COR-L47 (cell line): ENCODE results near the gene PARVB.

Experiments
- DNase-seq: peaks from one replicate; lab custom pipeline; 2025; lab: John Stamatoyannopoulos, UW

The PARVB gene

DNA sequence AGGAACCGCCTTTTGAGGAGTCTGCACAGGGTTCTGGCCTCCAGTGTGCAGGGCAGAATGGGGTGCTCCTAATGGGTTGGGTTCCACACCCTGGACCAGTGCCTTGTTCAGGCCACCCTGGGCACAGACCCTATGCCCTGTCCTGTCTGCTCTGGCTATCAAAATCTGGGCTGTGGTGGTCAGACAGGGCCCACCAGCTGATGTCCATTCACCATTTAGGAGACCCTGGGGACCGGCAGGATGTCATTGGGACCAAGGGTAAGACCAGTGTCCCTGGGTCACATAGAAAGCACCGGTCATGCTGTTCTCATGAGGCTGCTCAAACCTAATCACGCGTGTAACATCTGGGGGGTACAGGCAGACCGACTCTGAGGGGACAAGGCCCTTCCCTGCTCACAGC lies 194.0 kb downstream of the PARVB start:
- no peak for DNase-seq

DNA sequence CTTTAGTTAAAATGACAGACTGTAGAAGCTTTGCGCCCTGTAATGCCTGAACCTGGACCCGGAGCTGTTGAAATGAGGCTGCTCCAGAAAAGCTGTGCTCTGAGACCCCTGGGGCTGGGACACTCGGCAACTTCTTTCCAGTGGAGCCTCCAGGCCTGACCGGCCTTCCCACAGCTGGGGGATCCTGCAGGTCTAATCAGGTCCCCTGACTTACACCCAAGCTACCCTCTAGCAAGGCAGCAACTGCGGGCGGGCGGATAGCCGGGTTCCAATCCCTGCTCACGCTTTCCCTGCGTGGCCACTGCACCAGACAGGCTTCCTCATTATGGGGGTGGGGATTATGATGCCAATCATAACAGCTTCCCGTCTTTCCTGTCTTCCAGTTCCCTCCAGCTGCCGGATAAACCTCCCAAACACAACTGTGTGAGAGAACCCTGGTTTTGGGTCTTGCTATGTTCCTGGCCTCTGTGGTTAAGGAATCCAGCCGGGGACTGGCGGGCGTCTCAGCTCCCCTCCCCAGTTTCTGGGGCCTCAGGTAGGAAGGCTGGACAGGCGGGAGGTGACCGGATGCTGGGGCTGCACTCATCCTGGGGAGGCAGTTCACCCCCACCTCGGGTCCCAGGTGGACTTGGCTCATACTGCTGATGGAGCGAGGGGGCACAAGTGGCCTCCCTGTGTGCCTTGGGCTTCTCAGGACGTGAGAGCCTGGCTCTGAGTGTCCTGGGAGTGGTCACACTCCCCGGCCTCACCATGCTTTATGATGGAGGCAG lies 195.2 kb downstream of the PARVB start:
- DNase-seq = no peak

DNA sequence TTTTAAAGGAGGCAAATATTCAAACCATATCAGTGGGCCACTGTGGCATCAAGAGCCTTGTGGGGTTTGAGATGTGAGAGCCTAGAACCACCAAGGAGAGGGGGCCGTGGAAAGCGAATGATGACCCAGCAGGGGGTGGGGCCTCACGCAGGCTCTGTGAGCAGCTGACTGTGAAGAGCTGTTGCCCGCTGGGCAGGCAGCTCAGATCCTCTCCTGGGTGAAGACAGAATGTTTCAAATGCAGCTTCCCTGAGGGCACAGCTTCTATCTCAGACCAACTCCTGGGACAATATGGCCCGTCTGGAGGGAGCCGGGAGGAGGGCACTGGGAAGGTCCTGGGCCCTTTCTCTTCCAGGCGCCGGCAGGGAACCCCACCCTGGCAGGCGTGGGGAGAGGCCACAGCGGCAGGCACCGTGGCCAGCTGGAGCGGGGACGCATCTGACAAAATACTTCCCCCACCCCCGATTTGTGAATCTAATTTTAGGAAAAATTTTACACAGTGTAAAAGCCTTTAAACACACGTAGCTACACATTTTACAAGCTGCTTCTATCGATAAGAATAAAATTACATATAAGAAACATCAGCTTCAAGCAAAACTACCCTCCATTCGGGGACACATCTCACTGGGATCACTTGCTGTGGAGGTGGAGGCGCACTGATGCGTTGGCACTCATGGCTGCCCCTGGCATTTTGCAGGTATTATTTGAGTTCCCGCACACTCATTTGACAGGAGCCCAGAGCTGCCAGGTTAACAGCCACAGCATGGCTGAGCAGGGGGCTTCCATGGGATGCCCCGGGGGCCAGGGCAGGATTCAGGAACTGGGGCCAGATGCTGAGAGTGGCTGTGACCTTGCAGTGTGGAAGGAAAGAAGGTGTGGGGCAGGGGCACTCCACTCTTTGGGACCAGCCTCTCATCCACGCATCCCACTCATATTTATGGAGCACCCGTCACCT lies 196.9 kb downstream of the PARVB start:
- DNase-seq = no peak

DNA sequence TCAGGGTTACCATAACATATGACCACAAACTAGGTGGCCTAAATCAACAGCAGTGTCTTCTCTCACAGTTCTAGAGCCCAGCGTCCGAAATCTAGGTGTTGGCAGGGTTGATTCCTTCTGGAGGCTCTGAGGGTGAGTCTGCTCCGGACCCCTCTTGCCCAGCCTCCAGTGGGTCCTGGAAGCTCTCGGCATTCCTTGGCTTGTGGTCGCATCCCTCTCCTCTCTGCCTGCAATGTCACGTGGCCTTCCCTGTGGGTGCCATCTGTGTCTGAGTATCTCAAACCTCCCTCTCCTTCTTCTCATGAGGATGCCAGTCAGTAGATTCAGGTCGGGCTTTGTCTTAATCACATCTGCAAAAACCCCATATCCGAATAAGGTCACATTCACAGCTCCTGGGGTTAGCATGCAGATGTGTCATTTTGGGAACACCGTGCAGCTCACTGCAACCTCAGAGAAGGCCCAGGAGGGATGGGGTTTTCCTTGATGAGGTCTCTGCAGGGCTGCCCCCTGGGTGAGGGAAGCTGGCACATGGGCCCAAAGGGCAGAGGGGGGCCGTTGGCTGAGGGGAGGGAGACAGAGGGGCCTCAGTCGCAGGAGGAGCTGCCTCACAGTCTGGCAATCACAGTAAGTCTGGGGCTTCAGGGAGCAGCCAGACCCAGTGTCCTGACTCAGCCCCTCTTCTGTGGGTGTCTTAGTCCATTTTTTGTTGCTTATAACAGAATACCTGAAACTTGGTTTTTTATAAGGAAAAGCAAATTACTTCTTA lies 197.8 kb downstream of the PARVB start:
- no peak for DNase-seq
